GM21786 (cell line): Measurements from ENCODE around the gene HAPLN2.

Source experiments
- ATAC-seq: cut with Tn5 transposase; IDR thresholded peaks from one replicate; pipeline ENCODE4 v1.9.1; 2021; ENCODE audit not compliant: unreplicated experiment

Gene HAPLN2

DNA sequence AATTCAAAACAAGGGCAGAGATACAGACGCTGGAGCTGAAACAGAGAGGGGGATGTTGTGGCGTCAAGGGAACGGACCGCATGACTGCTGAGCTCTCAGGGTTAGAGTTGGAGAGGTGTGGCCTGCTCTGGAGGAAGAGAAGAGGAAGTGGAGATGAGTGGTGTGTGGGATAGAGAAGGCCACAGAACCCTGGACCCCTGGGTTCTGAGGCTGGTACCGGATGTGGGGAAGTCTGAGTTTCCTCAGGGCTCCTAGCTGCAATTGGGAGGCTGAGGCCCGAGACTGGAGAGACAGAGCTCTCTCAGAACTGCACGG, 24.5 kb downstream of the HAPLN2 start:
- no peak for ATAC-seq

DNA sequence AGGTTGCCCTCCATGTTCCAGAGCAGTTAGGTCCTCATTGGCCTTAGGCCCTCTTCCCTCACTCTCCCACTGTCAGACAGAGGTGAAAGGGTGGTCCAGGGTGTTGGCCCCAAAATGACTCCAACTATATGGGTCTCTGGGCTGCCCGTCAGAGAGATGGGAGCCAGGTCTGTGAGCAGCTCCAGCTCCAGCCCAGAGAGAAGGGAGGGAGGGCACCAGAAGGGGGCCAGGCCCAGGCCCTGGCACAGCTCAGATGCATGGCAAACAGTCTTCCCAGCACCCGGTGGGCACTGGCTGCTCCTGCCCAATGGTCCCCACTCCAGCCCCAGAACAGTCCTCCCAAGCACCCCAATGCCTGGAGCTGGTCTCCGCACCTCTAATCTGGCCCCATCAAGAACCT, 24.9 kb downstream of the HAPLN2 start:
- no peak for ATAC-seq

DNA sequence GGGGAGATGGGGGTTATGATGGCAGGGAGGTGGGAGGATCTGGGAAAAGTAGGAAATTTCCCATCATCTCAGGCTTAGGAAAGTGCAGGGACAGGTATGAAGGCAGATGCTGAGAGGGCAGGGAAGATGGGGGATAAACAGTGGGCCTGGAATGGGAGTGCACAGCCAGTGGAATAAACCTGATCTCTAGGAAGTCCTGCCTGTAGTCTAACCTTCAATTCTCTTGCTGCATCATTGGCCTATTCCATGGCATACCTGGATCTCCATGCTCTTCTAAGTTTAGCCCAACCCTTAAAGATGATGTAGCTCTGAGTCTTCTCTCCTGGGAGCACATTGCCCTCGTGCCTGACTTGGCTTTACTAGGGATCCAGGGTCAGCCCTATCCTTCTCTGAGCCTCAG, 25.4 kb downstream of the HAPLN2 start:
- ATAC-seq, result no peak

DNA sequence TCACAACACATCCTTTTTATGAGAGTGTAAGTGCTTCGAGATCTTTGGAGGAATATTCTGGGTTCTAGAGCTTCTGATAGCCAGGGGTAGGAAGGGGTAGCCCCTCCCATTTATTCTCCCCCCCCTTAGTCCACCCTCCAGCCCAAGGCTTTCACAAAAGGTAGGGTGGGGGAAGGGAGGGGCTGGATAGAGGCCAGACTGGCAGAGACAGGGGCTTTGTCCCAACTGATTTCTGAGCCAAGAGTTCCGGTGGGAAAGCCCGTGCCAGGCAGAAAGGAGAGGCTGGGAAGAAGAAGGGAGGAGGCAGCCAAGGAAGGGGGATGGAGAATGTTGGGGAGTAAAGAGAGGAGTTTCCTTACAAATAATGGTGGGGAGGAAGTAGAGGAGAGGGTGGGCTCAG, 25.8 kb downstream of the HAPLN2 start:
- no peak for ATAC-seq

DNA sequence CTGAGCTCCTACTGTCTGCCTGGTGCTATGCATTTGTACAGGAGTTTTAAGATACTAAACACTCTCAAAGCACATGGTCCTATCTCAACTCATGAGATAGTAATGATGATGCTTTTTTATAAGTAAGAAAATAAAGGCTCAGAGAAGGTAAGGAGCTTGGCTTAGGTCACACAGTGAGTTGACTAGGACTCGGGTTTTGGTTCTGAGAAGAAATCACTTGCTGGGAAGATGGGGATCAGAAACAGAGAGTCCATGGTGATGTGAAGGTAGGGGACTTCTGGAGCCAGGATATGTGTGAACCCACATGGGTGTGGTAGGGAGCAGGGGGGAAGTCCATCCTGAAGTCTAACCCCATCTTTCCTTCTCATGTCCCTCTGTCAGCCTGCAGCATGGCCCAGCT, 26.5 kb downstream of the HAPLN2 start:
- no peak for ATAC-seq

DNA sequence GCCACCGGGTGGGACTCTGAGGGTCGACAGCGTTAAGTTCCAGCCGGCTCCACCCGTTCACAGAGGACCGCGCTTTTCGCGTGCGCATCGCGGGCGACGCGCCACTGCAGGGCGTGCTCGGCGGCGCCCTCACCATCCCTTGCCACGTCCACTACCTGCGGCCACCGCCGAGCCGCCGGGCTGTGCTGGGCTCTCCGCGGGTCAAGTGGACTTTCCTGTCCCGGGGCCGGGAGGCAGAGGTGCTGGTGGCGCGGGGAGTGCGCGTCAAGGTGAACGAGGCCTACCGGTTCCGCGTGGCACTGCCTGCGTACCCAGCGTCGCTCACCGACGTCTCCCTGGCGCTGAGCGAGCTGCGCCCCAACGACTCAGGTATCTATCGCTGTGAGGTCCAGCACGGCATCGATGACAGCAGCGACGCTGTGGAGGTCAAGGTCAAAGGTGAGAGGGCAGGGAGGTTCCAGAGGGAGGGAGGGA, 27.6 kb downstream of the HAPLN2 start:
- no peak for ATAC-seq

DNA sequence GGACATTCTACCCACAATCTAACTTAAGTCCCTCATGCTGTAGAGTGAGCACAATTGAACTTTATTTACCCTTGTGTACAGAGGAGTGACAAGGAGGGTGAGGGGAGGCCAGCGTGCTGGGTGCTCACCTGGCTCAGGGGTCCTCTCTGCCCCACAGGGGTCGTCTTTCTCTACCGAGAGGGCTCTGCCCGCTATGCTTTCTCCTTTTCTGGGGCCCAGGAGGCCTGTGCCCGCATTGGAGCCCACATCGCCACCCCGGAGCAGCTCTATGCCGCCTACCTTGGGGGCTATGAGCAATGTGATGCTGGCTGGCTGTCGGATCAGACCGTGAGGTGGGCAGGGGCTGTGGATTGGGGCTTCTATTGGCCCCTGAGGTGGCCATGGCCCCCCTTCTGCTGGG, 28.1 kb downstream of the HAPLN2 start:
- ATAC-seq, result no peak

DNA sequence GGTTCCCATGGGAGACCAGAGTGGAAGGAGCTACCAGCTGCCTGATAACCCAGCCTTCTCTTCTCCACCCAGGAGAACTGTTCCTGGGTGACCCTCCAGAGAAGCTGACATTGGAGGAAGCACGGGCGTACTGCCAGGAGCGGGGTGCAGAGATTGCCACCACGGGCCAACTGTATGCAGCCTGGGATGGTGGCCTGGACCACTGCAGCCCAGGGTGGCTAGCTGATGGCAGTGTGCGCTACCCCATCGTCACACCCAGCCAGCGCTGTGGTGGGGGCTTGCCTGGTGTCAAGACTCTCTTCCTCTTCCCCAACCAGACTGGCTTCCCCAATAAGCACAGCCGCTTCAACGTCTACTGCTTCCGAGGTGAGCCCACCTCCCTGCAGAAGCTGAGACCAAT, 29.3 kb downstream of the HAPLN2 start:
- ATAC-seq, result no peak

DNA sequence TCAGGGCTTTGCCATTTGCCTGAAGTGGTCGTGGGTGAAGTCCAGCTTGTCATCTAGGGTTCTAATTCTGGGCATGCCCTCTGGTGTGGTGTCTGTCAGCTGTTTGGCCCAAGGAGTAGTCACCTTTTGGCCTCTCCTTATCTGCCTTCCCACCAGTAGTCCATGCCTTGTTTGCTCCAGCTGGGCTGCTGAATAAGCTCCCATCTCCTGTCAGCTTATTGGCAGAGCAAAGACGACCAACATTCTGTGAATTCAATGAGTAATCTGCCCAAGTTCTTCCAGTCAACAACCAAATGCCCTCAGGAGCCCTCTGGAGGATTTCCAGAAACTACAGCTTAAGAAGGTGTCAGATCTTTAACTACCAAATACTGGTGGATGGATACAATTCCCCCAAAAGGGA, 29.7 kb downstream of the HAPLN2 start:
- ATAC-seq, result no peak

DNA sequence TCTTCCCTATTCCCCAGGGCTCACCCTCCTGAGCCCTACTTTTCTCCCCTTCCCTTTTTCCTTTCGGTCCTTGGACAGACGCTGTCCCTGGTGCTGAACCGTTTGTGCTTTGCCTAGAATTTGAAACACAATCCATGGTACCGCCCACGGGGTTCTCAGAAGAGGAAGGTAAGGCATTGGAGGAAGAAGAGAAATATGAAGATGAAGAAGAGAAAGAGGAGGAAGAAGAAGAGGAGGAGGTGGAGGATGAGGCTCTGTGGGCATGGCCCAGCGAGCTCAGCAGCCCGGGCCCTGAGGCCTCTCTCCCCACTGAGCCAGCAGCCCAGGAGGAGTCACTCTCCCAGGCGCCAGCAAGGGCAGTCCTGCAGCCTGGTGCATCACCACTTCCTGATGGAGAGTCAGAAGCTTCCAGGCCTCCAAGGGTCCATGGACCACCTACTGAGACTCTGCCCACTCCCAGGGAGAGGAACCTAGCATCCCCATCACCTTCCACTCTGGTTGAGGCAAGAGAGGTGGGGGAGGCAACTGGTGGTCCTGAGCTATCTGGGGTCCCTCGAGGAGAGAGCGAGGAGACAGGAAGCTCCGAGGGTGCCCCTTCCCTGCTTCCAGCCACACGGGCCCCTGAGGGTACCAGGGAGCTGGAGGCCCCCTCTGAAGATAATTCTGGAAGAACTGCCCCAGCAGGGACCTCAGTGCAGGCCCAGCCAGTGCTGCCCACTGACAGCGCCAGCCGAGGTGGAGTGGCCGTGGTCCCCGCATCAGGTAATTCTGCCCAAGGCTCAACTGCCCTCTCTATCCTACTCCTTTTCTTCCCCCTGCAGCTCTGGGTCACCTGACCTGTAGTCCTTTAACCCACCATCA, 33.1 kb downstream of the HAPLN2 start:
- ATAC-seq, result no peak

DNA sequence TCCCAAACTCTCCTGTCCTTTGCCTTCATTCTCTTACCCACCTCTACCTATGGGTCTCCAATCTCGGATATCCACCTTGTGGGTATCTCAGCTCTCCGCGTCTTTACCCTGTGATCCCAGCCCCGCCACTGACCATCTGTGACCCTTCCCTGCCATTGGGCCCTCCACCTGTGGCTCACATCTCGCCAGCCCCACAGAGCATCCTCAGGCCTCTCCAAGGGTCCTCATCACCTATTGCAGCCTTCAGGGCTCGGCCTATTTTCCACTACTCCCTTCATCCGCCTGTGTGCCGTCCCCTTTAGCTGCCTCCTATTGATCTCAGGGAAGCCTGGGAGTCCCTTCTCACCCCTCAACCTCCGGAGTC, 33.8 kb downstream of the HAPLN2 start:
- ATAC-seq, result no peak

DNA sequence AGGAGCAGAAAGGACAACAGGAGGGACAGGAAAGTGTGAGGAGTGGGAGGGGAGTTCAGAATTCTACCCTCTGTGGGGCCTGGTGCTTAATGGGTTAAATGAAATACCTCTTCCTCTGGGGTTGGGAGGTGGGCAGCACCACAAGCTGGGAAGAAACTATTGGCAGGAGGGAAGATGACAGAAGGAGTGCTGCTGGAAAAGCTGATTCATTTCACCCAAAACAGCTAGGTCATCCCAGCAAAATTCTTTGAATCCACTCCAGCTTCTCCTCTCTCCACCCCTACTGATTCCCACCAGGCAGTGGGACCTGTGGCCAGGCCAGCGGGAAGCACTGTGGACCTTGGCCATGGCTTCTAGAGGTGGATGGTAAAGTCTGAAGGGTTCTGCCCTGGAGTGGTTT, 35.5 kb downstream of the HAPLN2 start:
- no peak for ATAC-seq

DNA sequence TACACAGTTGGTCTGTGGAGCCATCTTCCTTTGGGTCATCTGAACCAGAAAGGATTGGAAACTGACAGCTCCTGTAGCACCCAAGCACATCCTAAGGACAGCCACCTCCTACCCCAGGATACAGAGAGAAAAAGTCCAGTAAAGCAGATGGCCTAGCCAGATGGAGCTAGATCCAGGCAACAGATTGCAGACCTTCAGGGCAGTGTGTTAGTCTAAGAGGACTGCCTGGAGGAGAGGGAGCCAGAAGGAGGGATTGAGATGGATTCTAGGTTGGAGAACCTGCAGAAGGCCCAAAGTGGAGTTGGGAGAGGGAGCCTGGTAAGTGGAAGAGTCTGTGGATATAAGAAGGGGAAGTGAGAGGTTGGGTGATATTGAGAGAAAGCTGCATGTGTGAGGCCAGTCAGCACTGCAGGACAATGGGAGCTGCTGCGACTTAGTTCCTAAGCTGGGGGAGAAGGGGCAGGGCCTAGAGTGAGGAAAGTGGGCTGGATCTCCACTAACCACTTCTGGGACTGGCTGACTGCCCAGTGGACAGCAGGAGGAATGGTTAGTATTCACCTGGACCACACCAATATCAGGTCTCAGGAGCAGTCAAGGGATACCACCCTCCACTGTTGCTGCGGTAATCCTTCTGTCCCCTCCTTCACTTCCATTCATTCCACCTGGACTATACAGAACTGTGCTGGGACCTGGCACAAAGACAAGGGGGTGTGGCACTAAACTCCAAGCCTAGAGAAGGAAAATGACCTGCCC, 36.1 kb downstream of the HAPLN2 start:
- ATAC-seq, result no peak

DNA sequence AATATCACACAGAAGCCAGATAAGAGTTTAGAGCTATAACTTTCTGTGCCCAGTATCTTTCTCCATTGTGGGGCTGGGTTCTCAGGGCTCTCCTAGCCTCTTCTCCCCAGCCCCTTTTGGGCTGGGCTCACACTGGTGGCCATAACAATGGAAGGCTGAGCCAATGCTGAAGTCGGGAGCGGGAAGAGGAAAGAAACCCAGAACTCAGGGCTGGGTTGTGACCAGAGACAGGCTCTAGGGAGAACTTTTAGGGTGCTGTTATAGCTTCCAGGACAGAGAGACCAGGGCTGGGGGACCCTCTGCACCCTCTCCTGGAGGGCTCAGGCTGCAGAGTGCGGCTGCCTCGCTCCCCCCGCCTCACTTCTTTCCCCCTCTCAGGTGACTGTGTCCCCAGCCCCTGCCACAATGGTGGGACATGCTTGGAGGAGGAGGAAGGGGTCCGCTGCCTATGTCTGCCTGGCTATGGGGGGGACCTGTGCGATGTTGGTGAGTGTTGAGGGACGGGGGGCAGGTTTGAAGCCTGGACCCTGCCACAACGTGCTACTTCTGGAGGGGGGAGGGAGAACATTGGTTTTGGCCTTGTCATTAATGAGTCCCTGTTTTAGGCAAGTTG, 36.8 kb downstream of the HAPLN2 start:
- ATAC-seq, result no peak

DNA sequence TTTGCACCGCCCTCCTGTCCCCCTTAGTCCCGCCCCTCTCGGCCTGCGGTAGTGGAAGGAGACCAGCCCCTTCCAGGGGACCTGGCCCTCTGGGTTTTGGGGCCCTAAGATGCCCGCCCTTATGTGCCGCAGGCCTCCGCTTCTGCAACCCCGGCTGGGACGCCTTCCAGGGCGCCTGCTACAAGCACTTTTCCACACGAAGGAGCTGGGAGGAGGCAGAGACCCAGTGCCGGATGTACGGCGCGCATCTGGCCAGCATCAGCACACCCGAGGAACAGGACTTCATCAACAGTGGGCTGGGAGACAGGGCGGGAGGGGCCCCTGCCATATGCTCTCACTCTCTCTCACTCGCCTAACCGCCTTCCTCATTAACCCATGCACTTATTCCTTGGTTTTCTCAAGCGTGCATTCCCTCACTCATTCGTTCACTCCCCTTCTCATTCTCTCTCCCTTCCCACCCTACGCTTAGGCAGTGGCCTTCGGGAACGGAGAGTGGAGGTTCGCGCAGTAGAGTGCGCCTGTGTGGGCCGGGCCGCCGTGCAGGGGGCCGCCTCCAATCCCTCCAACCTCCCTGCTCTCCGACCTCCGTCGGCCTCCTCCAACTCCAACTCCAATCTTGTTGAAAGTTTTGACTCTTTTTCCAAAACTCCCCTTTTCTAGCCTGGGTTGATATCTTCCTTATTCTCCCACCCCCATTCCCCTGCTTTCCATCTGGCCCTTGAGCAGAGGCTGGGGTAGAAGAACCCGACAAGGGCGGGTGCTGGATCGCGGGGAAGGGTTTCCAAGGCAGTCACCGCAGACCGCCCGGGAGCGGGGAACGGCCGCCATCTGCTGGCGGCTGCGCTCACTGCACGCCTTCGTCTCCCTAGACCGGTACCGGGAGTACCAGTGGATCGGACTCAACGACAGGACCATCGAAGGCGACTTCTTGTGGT, 37.9 kb downstream of the HAPLN2 start:
- no peak for ATAC-seq

DNA sequence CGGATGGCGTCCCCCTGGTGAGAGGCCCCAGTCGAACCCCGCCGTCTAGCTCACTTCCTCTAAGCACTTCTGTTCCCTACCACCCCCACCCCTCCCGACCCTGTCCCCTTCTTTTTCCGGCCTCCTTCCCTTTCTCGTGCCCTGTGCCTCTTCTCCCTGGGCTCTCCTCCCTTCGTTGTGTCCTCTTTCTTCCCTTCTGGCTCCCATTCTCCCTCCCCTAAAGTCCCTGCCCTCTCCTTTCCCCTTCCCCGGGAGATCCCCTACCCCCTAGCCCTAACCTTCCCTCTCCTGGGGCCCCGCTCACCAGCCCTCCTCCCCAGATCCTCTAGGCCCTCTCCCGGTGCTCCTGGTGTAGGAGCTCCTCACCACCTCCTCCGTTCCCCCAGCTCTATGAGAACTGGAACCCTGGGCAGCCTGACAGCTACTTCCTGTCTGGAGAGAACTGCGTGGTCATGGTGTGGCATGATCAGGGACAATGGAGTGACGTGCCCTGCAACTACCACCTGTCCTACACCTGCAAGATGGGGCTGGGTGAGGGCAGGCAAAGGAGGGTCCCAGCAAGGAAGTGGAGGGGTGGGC, 38.6 kb downstream of the HAPLN2 start:
- no peak for ATAC-seq

DNA sequence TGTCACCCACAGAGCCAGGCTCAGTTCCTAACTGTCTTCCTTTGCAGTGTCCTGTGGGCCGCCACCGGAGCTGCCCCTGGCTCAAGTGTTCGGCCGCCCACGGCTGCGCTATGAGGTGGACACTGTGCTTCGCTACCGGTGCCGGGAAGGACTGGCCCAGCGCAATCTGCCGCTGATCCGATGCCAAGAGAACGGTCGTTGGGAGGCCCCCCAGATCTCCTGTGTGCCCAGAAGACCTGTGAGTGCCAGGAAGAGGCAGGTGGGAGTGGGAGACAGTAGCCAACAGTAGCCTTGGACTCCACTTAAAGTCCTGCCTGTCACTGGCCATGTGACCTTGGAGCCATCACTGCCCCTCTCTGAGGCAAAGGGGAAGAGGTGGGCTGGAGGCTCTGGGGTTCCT, 39.3 kb downstream of the HAPLN2 start:
- ATAC-seq, result no peak

DNA sequence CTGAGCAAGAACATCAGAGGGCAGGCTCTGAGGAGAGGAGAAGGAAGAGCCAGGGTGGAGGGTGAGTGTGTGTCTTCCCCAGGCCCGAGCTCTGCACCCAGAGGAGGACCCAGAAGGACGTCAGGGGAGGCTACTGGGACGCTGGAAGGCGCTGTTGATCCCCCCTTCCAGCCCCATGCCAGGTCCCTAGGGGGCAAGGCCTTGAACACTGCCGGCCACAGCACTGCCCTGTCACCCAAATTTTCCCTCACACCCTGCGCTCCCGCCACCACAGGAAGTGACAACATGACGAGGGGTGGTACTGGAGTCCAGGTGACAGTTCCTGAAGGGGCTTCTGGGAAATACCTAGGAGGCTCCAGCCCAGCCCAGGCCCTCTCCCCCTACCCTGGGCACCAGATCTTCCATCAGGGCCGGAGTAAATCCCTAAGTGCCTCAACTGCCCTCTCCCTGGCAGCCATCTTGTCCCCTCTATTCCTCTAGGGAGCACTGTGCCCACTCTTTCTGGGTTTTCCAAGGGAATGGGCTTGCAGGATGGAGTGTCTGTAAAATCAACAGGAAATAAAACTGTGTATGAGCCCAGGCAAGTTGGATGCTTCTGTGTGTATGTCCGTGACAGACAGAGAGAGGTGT, 39.8 kb downstream of the HAPLN2 start:
- no peak for ATAC-seq

DNA sequence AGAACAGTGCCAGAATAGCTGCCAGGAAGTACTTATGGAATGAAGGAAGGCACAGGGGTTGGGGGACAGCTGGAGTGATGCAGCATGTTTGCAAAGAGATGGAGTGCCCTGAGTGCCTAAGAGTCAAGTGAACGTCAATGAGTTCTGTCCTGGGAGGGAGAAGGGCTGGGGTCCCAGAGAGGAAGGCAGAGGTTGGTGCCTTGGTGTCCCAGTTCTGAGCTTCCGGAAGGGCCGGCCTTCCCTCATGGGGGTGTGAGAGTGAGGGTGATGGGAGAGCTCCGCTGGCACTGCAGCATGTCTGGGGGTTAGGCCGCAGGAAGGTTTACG, 40.4 kb downstream of the HAPLN2 start:
- no peak for ATAC-seq

DNA sequence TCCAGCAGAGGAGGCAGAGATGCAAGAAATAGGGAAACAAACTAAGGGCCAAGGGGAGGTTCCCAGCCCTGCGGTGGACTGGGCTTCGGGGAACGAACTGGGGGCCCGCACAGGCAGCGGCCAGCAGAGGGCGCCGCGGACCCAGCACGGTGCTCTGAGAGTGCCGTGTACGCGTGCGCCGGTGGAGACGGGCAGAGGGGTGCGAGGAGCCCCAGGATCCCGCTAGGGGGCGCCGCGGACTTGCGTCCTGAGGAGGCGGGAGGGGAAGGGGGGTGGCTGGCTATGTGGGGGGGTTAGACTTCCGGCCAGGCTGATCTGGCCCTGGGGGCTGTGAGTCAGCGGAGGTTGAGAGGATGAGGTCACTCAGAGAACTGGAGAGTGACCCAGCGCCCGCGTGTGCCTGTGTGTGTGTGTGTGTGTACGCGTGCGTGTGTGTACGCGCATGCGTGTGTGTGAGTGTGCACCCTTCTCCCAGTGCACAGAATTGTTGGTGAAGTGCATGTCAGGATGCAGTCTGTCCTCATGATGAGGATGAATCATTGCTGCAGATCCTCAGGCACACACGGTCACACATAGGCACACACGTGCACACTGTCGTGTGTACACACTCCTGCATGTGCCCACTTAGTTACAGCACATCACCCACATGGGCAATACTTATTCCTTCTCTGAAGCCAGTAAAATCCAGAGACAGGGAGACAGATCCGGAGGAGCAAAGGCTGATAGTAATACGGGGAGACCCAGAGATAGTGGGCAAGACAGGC, 41.0 kb downstream of the HAPLN2 start:
- ATAC-seq, result peak; percentile 48
